Sigmoid colon (tissue), 7 donors: ENCODE data around the gene TEN1. TPM values are rescaled to one million over a fixed set of nuclear protein-coding genes. Genes with fewer than 3 reads are reported as not detected.

Experiments
- DNase-seq: peaks from one replicate; pipeline ENCODE4 v3.0.0-alpha.2; 2019
- H3K27ac ChIP-seq, 4 donors: fragments of 200-600 bp; sonication (generic); one replicate each; pipeline ENCODE4 v1.5.1; 2016 to 2019; ENCODE audit warnings: mild to moderate bottlenecking in 1 of 4
- H3K27me3 ChIP-seq, 3 donors: fragments of 200-600 bp; sonication (generic); one replicate each; pipeline ENCODE4 v1.5.1; 2019; ENCODE audit warnings: mild to moderate bottlenecking in 1 of 3
- H3K36me3 ChIP-seq, 4 donors: fragments of 200-600 bp; sonication (generic); one replicate each; pipeline ENCODE4 v1.5.1; 2016 to 2019
- H3K4me1 ChIP-seq, 4 donors: fragments of 200-600 bp; sonication (generic); one replicate each; pipeline ENCODE4 v1.5.1; 2017 to 2019
- H3K4me3 ChIP-seq, 4 donors: fragments of 200-600 bp; sonication (generic); one replicate each; pipeline ENCODE4 v1.5.1; 2017 to 2019; ENCODE audit warnings: mild to moderate bottlenecking in 2 of 4, moderate library complexity in 1 of 4
- H3K9me3 ChIP-seq, 4 donors: fragments of 200-600 bp in 3 of 4; sonication (generic) in 3 of 4; one replicate each; pipeline versions ENCODE4 v1.5.1 to v1.6.1; 2013 to 2019
- CTCF ChIP-seq, 4 experiments: fragments of 450-650 bp in 3 of 4; fragments of 200-600 bp in 1 of 4; IDR thresholded peaks; one replicate each; pipeline ENCODE4 v1.5.1; 2016 to 2019; ENCODE audit warnings: antibody characterized with exemption in 4 of 4, mild to moderate bottlenecking in 3 of 4, moderate library complexity in 2 of 4
- EP300 ChIP-seq, 4 donors: sonication (generic); formaldehyde crosslinking; IDR thresholded peaks; one replicate each; pipeline ENCODE4 v1.6.1; 2017; ENCODE audit warnings: antibody characterized with exemption in 4 of 4
- POLR2A ChIP-seq, 2 donors: fragments of 450-650 bp; IDR thresholded peaks; one replicate each; pipeline ENCODE4 v1.6.1; 2016; ENCODE audit warnings: antibody characterized with exemption in 2 of 2, mild to moderate bottlenecking in 2 of 2, moderate library complexity in 2 of 2
- POLR2AphosphoS5 ChIP-seq, 4 donors: sonication (generic); formaldehyde crosslinking; IDR thresholded peaks; one replicate each; pipeline ENCODE4 v1.6.1; 2017; ENCODE audit warnings: antibody characterized with exemption in 4 of 4
- WGBS, 2 donors: extraction: QIAGEN DNeasy Blood & Tissue Kit; methylation state at CpG; one replicate each; pipeline ENCODE4 v1.1.7; 2013; 5-methylcytosine and 5-hydroxymethylcytosine counted together
- intact Hi-C: fragments of 100-400 bp; cut with DNase I; formaldehyde crosslinking; loops from one replicate; pipeline ENCODE4 v1.15.1; 2023
- polyA plus RNA-seq, 3 donors: library from polyadenylated mRNA; stranded (reverse); fragments of 200-250 nt; gene quantifications; one replicate each; pipeline ENCODE4 v1.2.3, GENCODE V29; 2013
- total RNA-seq, 4 donors: library from RNA; depleted of rRNA; stranded (reverse); fragments of >200 nt; gene quantifications; one replicate each; pipeline ENCODE4 v1.1.0, GENCODE V29; 2016
- donor health status: healthy with polysubstance abuse.
- donor health status: Bipolar disorder and iron deficiency.
- donor health status: healthy.

Gene TEN1
- total RNA-seq: 10 to 100 TPM in 1 of 4 donors, 1 to 10 TPM in 3; 5.3 to 14.8 (median 7.8) TPM
- 10 to 100 TPM; 30.5 to 78.8 (median 57.1) TPM for polyA plus RNA-seq

GRCh38 chr17:75978938-75979704, at the start of gene TEN1, which contains the start of gene ACOX1:
Gene TEN1, plus strand, starts transcription at chr17:75979240. Its CDS starts 6,953 bp downstream, at chr17:75986193.
Gene ACOX1, minus strand, starts transcription at chr17:75979166. Its CDS starts 93 bp downstream, at chr17:75979073.
- TF ChIP-seq POLR2AphosphoS5 (IDR thresholded peaks at IDR 0.05) (peak; percentile 92 to 95 (median 95)), POLR2A (IDR thresholded peaks at IDR 0.05) (peak; percentile 90 to 91), EP300 (IDR thresholded peaks at IDR 0.05) (no peak), CTCF (IDR thresholded peaks at IDR 0.05) (peak in 3 of 4 experiments; percentile 32 to 50 (median 35))
- Histone ChIP-seq H3K4me1 (peaks cover 0 to 40% (median 32%) of the 10 kb centered on the region in 4 donors), H3K4me3 (peak within 1 kb of the TSS; percentile 54 to 85 (median 80)), H3K27me3 (no peaks in the 10 kb centered on the region), H3K36me3 (no peaks in the 10 kb centered on the region), H3K27ac (peak within 1 kb of the TSS; percentile 96 to 99 (median 96)), H3K9me3 (no peaks in the 10 kb centered on the region)
- intact Hi-C loops: loop anchor here (2.0 kb wide), 1 partner anchor 74 kb away; the partner anchor contains the start of gene MRPL38
- WGBS, 2 donors: 0% methylated on average over 72 of the region's 72 CpGs
- DNase-seq: peak; percentile 99

- H3K4me1 ChIP-seq: no peaks in the 10 kb centered on the region
- WGBS, 2 donors: 91 to 95% methylated on average over 4 of the region's 4 CpGs
- H3K9me3 ChIP-seq: no peaks in the 10 kb centered on the region
- TF ChIP-seq POLR2AphosphoS5 (IDR thresholded peaks at IDR 0.05) (no peak), POLR2A (IDR thresholded peaks at IDR 0.05) (no peak), CTCF (IDR thresholded peaks at IDR 0.05) (no peak), EP300 (IDR thresholded peaks at IDR 0.05) (no peak)
- H3K27me3 ChIP-seq: no peaks in the 10 kb centered on the region
- no peak overlapping the region for H3K4me3 ChIP-seq
- H3K36me3 ChIP-seq: peaks cover 0 to 9% (median 0%) of the 10 kb centered on the region in 4 donors
- DNase-seq: no peak
- H3K27ac ChIP-seq: no peak overlapping the region
- intact Hi-C loops: no loop called here
Measured at GRCh38 chr17:75931062-75931461, 48.0 kb upstream of the TEN1 start.

- H3K27me3 ChIP-seq: no peaks in the 10 kb centered on the region
- WGBS, 2 donors: 89 to 94% methylated on average over 5 of the region's 5 CpGs
Measured at GRCh38 chr17:75932852-75933251, 46.2 kb upstream of the TEN1 start.

GRCh38 chr17:75933808-75934207, 45.2 kb upstream of the TEN1 start:
- WGBS, 2 donors: 87 to 89% methylated on average over 4 of the region's 4 CpGs
- Histone ChIP-seq H3K4me1 (no peaks in the 10 kb centered on the region), H3K9me3 (no peaks in the 10 kb centered on the region), H3K4me3 (no peak overlapping the region), H3K36me3 (no peaks in the 10 kb centered on the region), H3K27ac (no peak overlapping the region), H3K27me3 (no peaks in the 10 kb centered on the region)
- DNase-seq: no peak
- no peak for TF ChIP-seq POLR2A (IDR thresholded peaks at IDR 0.05)
- TF ChIP-seq POLR2AphosphoS5 (IDR thresholded peaks at IDR 0.05): no peak
- TF ChIP-seq CTCF (IDR thresholded peaks at IDR 0.05): no peak
- intact Hi-C loops: no loop called here

More at GRCh38 chr17:75932852-75933251, 46.2 kb upstream of the TEN1 start:
- no peaks in the 10 kb centered on the region for H3K4me1 ChIP-seq
- no peak for TF ChIP-seq POLR2AphosphoS5 (IDR thresholded peaks at IDR 0.05)
- TF ChIP-seq CTCF (IDR thresholded peaks at IDR 0.05): no peak
- TF ChIP-seq POLR2A (IDR thresholded peaks at IDR 0.05): no peak
- no peak for TF ChIP-seq EP300 (IDR thresholded peaks at IDR 0.05)
- H3K36me3 ChIP-seq: no peaks in the 10 kb centered on the region
- DNase-seq: no peak
- no peaks in the 10 kb centered on the region for H3K9me3 ChIP-seq
- no peak overlapping the region for H3K4me3 ChIP-seq
- intact Hi-C loops: no loop called here
- no peak overlapping the region for H3K27ac ChIP-seq
